Activated effector memory CD4-positive, alpha-beta T cell treated with Interleukin-2 at 50 U/mL for 16 hours (primary cell): ENCODE data around the gene EMC1.

Experiments
- DNase-seq: peaks from one replicate; pipeline ENCODE4 v3.0.0-alpha.2; 2020

The EMC1 gene

DNA sequence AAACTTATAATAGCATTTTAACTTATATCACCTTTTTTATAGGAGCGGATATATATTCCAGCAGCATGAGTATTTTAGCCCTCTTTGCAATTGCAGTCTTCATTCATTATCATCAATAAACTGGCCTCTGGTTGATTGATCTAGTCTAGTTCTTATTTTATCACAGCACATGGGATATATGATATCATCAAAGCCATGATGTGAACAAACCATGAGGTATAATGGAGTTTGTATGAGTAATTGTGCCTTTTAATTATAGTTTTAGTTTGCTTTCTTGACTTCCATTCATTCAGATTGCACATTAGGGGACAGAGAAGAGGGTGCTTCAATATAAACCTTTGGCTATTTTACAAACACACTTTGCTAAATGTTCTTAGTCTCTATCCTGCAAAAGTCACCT lies 37.7 kb downstream of the EMC1 start:
- DNase-seq: no peak

DNA sequence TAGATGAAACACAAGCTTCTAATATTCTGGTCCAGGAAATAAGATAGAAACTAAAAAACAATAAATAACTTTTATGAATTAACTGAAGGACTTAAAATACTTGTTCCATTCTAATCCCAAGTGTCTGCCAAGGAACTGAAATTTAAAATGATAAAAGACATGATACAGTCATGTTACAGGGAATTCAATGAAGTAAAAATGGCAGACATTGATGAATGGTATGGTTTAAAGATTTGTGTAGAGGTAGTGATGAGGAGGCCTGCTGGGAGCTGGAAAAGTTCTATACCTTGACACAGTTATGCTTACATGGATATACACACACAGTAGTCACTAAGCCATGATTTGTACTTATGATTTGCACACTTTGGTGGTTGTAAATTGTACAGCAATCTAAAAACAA lies 39.2 kb downstream of the EMC1 start:
- DNase-seq: no peak

DNA sequence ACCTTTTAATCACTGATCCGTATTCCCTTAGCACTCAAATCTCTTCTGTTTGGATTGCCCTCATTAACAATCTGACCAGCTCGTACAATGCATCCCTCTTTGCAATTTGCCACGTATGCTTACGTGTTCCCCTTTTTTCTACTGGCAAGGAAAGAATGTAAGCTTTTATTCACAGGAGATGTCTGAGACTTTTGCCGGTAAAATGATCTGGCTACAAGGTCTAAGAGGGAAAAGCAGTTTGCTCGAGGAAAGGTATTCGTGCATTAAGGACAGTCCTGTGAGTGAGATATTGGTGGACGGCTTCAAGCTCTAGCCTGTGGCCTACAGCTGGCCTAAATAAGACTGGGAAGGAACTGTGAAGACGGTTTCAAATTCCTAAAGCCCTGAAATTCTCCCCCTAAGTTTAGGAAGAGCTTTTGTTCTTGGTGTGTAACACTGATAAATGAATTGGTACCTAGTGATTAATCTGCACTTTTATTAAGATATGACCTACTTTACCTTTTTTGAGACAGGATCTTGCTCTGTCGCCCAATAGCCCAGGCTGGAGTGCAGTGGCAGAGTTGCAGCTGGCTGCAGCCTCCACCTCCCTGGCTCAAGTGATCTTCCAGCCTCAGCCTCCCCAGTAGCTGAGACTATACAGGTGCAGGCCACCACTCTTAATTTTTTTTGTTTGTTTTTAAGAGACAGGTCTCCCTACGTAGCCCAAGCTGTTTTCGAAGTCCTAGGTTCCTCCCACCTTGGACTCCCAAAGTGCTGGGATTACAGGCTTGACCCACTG lies 40.4 kb downstream of the EMC1 start:
- DNase-seq: no peak

DNA sequence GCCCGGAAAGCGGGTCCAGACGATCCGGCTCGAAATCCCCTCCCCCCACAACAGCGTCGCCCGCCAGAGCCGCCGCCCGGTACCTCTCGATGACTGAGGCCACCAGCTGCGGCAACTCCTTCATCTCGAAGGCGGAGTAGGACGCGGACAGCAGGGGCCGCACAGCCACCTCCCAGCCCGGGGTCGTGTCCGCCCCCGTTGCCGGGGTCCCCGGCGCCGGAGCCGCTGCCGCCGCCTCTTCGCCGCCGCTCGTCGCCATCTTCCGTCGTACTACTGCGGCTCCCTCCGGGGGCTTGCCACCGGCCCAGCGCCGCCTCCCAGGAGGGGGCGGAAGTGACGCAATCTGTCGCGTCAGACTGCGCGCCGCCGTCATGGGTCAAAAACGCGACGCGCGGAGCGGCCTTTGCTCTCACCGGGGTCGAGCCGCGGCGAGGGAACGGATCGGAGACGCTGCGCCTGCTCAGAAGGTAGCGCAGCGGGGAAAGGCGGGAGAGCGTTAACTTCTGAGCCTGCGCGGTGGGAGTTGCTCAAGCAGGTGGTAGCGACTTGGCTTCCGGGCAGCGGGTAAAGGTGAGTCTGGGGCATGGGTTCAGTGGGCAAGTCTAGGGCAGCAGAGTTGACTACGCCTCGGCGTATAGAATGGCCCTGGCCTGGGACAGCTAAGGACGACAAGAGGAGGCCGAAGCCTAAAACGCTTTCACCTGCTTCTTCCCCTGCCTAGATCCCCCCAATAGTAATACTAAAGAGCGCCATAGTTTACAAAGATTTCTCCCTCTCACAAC lies 41.1 kb downstream of the EMC1 start, which contains the start of gene UBR4:
TSS of gene UBR4 (minus strand) at position 277 of the 782 bp plus-strand sequence. CDS start at position 259, 18 bp downstream.
- DNase-seq: peak; percentile 95

DNA sequence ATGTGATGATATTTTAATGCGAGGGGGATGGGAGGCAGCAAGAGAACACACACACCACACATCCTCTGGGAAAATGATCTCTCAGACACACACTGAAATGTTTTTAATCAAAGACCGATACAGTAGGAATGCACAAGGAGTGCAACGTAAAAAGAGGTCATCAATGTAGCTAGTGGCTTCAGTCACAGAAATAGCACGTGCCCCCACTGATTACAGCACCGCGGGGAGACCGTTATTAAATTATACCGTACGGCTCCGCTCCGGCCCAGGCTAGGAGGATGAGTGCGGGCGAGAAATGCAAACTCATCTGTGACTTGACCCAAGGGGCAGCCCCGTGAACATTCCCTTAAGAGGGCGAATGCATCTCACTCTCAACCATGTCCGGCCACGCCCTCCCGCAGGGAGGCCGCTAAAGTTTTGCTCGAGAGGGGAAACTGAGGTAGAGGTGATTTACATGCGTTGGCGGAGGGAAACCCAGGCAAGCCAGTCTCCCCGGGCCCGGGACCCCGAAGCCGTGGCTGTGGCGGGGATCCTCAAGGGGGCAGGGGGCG lies 41.8 kb downstream of the EMC1 start:
- no peak for DNase-seq

DNA sequence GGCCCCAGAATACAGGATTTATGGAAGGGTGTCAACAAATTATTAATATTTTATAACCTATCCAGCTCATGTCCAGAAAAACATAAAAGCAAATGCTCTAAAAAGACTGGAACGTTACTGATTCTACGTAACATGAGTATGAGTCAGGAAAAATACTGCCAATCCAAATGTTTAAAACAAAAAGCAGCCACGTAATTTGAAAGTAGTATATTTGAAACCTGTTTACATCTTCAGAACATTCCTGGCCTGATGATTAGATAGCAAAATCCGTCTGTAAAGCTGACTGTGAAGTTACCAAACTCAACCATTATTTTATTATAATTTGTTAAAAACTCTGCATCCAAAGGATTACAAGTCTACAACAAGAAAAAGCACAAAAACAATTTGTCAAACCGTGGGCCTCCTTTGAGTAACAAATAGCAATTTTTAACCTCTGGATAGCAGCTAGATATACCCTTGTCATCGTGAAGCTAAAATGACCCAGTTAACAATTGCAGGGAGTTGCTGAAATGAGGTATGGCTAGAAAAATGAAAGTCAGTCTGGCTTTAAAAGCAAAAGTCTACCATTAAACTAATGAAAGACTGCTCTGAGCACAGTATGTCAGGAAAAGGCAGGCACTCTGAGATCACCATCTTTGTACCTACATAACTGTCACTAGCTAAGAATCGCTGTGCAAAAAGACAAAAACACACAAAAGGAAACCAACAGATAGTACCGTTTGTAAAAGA lies 42.5 kb downstream of the EMC1 start:
- no peak for DNase-seq

DNA sequence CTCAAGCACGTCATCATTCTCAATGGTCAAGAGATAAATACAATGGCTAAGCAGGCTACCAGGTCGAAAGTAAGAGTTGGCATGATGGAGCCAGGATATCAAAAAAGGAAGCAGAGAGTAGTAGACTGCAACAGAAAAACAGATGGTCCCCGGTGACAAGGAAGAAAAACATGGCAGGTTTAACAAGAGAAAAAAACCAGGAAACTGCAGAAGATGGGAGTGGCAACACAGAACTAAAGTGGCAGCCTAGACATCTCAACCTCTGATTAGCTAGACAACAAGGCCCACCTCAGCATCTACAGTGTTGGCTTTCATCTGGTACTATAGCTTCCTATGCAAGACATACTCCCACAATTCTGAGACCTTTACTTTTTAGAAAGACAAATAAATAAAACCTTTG lies 44.4 kb downstream of the EMC1 start:
- DNase-seq: no peak

DNA sequence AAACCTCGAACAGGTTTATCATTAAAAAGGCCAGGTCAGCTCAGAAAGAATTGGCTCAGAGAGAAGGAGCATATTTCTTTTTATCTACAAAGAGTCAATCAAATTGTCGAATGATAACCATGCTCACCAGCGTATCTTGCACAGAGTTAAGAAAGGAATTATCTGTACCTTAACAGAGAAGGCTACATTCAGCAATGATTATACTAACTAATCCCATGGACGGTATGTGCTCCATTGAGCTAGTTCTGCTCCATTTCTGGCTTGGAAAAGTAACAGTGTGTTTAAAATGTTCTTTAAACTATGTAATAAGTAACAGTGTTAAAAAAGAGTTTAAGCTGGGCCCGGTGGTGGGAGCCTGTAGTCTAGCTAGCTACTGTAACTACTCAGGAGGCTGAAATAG lies 45.5 kb downstream of the EMC1 start:
- DNase-seq: no peak

DNA sequence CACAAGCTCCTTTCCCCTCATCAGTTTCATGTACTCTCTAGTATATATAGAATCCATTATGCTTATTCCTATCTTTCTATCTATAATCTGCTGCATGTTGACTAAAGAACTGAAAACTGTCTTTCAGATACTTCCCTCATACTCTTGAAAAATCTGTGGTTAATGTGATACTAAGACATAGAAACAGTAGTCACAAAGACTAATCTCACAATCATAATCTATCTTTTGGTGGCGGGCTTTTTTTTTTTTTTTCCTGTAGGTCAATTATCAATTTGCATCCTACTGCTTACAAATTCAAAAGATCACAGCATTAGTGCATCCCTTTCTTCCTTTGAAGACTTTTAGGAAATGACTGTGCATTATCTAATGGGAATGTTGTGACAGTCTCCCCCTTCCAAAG lies 45.9 kb downstream of the EMC1 start:
- no peak for DNase-seq

DNA sequence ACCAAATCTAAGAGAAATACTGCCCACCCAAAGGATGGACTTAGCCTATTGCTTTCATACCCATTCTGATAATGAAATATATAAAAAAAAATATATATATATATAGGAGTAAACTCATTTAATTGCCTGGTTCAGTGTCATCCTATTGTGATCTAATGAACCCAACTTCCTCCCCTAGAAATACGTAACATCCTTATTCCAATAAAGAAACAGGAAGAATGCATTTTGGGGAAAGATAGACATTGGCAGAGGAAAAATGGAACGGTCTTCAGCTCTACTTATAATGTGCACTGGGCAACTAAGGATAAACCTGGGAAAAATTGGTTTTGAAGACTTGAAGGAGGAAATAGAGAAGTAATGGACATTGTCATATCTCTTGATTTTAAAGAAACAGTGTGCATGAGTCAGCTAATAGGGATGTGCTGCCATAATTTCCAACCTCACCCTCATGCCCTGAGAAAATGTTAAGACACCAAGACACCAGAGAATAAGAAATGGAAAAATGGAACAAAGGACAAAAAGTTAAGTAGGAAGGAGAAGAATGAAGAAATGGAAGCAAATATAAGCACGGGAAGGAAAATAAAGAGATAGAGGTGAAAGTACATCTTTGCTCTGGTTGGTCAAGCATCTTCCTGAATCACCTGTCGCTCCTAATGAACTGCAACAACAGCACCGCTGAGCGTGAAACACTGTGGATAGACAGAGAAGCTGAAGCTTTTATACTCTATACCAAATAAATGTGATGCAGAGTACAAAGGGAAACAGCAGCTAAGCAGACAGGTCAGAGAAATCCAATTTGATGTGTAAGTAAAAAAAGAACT lies 46.7 kb downstream of the EMC1 start:
- DNase-seq: no peak

DNA sequence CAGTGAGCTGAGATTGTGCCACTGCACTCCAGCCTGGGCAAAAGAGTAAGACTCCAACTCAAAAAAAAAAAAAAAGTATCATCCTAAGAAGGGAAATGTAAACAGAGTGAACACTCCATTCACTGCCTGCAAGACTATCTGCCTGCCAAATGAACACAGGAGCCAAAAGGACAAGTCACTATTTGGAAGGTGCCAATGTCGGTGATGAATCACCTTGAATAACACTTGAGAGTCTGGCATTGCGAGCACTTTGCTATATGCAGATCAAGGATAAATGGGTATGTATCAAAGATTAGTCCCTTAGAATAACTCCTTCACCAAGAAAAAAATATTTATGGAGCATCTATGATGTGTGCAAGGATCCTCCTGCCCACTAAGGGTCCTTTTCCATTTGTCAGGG lies 47.9 kb downstream of the EMC1 start:
- DNase-seq: no peak

DNA sequence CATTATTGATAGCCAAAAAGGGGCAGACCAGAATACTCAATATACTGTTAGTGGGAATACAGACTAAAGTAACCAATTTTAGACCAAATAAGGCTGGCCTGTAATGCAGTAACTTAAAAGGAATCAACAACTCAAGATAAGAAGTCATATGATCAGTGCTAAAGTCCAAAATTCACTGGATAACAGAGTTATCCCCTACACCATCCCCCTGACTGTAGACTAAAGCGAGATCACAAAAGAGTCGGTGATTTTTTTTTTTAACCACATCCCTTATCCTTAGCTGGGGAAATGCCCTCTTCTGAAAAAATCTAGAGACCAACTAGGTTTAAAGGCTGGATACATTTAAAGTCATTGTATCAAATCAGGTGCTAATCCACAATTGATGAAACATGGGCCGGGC lies 48.9 kb downstream of the EMC1 start:
- DNase-seq: no peak

DNA sequence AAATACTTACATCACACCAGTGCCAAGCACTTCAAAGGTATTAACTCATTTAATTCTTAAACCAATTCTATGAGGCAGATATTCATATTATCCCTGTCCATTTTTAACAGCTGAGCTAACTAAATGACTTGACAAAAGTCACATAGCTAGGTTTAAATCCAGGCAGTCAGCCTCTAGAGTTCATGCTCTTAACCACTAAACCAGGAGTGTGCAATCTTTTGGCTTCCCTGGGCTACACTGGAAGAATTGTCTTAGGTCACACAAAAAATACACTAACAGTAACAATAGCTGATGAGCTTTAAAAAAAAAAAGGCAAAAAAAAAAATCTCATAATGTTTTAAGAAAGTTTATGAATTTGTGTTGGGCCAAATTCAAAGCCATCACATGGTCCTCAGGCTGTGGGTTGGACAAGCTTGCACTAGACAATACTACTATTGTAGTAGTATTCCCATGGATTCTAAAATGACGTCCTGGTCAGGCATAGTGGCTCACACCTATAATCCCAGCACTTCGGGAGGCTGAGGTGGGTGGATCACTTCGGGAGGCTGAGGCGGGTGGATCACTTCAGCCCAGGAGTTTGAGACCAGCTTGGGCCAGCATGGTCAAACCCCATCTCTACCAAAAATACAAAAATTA lies 51.2 kb downstream of the EMC1 start:
- DNase-seq: no peak

DNA sequence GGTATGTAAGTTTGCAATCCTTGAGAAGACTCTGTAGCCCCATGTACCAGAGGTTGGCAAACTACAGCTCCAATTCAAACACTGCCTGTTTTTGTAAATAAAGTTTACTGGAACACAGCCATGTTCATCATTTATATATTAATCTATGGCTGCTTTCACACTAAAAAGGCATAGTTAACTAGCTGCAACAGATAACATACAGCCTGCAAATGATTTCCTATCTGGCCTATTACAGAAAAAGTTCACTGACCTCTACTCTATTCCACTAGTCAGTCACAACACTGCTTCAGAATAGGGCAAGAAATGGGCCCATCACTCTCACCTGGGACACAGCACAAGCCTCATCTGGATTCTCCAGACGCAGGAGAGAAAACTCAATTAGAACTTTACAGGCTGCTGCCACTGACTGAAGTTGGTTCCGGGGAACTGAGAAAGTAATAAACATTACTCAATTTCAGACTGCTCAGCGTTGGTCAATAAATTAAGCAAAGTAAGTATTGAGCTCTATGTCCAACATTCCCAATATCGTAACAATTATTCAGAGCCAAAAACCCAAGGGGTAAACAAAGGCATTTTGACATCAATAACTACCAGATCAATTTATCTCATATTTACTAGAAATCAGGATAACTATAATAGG lies 51.9 kb downstream of the EMC1 start:
- no peak for DNase-seq

DNA sequence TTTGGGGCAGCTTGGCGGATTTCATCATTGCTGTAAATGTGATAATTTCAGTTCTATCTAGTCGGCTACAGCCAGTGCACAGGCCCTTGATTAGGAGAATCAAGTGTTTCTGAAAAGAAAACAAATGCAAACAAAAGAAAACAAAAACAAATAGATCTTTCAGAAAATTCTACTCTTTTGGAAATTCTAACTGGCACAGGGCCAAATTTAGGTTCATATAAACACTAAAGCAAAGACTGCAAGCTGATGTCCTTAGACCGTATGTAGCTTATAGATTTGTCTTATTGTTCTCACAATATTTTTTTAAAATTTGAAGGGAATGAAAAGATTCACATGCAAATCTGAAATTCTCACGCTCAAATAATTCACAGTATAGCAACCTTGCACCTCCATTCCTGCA lies 52.5 kb downstream of the EMC1 start:
- no peak for DNase-seq

DNA sequence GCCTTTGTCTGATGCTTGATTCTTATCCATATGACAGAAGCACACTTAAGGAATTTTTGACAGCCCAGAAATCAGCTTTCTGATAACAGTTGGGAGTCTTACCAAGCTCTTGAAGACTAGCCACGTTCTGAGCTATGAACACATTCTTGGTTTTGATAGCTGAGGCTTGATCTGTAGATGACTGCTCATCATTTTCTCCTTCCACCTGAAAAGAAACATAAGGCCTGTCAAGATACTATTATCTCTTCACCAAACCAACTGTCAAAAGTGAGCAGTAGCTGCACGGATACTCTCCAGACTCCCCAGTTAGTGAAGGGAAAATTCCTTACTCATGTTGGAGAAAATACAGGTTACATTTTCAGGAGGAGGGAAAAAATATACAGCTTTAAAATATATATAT lies 53.5 kb downstream of the EMC1 start:
- no peak for DNase-seq

DNA sequence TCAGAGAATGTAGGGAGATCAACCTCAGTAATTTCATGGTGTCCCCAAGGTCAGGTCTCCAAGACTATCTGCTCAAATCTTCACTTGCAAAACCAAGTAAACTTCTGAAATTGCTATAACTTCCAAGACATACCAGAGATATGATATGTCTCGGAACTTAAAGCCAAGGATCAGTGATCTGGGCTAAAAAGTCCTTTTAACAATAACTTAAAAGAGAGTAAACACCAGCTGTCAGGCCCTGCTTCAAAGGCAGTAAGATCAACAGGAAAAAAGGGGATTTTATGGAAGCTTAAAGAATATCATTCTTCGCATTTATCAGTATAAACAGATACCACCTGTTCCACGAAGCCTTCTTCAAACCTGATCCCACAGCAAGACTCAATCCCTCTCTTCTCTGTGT lies 55.0 kb downstream of the EMC1 start:
- DNase-seq: no peak

DNA sequence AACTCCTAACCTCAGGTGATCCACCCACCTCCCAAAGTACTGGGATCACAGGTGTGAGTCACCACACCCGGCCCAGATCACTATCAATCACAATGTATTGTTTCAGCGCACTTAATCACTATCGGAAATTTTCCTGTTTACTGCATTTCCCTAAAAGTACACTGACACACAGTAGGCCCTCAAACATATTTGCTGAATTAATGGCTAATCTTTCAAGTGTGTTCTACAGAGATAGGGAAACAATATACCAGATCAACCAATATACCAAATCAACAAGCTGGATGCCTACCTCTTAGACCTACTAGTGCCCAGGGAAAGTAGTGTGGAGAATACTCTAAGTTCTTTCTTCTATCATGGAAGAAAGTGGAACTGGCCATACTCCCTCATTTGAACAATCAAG lies 58.3 kb downstream of the EMC1 start:
- DNase-seq: no peak

DNA sequence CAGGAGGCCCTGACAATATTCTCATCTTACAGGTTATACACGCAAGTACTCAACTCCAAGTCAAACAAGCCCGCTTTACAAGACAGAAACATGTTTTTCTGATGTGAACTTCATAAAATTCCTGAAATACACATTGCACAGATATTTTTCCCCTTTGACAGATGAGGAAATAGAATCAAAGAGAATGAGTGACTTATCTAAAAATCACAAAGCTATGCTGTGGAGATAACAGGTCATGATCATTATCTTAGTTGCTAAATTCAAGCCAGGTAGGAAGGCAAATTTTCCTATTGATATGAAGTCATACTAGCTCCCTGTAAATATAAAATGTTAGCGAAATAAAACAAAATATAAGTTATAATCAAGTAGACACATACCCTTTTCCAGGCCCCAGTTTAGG lies 59.5 kb downstream of the EMC1 start:
- DNase-seq: no peak

DNA sequence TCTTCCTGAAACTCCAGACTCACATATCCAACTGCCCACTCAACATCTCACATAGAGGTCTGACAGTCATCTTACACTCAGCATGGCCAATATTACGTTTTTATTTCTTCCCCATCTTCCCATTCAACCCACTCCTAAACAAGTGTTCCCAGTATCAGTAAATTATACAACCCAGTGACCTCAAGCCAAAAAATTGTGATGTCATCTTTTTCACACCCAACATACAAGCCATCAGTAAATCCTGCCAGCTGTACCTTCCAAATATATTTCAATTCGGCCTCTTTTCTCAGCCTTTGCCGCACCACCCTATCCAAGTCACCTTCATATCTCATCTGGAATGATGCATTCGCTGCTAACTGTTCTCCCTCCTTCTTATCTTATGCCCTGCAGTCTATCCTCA lies 60.9 kb downstream of the EMC1 start:
- no peak for DNase-seq

DNA sequence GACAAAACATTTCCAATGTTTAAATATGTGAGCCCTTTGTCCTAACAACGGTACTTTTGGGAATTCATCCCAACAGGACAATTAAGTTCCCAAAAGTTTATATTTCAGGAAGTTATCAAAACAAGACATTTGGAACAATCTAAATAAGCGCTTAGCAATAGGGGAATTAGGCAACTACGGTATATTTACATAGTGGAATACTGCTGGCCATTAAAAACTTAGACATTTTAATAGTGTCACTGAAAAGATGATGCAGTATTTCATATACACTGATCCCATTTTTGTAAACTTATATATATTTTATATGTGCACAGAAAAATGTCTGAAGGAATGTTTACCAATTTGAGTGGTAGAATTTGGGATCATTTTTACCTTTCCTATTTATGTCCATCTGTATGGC lies 62.1 kb downstream of the EMC1 start:
- DNase-seq: no peak

DNA sequence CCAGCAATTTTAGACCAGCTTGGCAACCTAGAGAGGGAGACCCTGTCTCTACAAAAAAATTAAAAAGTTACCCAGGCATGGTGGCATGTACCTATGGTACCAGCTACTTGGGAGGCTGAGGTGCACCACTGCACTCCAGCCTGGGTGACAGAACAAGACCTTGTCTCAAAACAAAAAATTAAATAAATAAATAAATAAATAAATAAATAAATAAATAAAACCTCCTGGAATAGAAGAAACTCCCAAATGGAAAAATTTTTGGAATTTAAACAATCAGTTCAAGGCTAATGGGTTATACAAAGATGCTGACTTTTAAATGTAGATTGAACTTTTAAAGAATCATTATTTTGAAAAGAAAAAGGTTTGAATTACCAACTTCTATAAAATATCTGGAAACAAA lies 63.5 kb downstream of the EMC1 start:
- no peak for DNase-seq
